ENCODE measurements around the gene SLC5A3.

GRCh38 chr21:34042735-34043134 is 30.6 kb upstream of the SLC5A3 start:
- TF ChIP-seq CTCF (IDR thresholded peaks at IDR 0.05): no peak
- TF ChIP-seq EZH2 (IDR thresholded peaks at IDR 0.05; ENCODE audit: borderline replicate concordance, insufficient read depth, low read depth, low read length, poor library complexity, severe bottlenecking): no peak

Data from B cell (primary cell).